ENCODE data around the gene IZUMO4.

The IZUMO4 gene, protein sequence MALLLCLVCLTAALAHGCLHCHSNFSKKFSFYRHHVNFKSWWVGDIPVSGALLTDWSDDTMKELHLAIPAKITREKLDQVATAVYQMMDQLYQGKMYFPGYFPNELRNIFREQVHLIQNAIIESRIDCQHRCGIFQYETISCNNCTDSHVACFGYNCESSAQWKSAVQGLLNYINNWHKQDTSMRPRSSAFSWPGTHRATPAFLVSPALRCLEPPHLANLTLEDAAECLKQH

DNA sequence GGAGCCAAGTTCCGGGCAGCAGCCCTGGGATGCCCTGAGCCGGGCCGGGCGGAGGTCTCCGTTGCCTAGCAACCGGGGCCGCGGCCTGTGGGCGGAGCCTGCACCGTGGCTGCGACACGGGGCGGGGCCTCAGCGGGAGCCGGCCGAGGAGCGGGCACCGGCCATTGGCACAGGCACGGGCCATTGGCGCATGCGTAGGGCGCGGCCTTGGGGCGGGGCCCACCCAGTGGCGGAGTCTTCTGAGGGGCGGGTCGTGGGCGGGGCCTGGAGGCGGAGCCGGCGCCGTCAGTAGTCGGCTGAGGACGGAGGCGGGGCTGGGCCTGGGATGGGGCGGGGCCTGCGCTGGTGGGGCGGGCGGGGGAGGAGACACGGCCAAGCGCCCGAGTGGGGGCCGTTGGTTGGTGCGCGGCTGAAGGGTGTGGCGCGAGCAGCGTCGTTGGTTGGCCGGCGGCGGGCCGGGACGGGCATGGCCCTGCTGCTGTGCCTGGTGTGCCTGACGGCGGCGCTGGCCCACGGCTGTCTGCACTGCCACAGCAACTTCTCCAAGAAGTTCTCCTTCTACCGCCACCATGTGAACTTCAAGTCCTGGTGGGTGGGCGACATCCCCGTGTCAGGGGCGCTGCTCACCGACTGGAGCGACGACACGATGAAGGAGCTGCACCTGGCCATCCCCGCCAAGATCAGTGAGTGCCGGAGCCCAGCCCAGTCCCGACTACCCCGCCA lies at the start of gene IZUMO4:
IZUMO4 (plus strand) TSS at position 436 of the 723 bp plus-strand sequence; CDS start at position 467, 31 bp downstream.
- H3K4me1 ChIP-seq (ENCODE audit: control insufficient read depth in 1 of 2, insufficient read depth in 1 of 2, low read depth in 1 of 2, low read length in 1 of 2), result peaks cover 48 to 51% of the 10 kb centered on the region in 2 experiments
- H3K9me3 ChIP-seq, result no peaks in the 10 kb centered on the region
- peaks cover 32% of the 10 kb centered on the region for H3K36me3 ChIP-seq
- peak within 1 kb of the TSS; percentile 100 for H3K27ac ChIP-seq
- peak within 1 kb of the TSS; percentile 92 to 98 for H3K4me3 ChIP-seq (ENCODE audit: low read depth in 1 of 2, low read length in 1 of 2)
- H3K27me3 ChIP-seq, result no peaks in the 10 kb centered on the region
- TF ChIP-seq, protein P1, sequence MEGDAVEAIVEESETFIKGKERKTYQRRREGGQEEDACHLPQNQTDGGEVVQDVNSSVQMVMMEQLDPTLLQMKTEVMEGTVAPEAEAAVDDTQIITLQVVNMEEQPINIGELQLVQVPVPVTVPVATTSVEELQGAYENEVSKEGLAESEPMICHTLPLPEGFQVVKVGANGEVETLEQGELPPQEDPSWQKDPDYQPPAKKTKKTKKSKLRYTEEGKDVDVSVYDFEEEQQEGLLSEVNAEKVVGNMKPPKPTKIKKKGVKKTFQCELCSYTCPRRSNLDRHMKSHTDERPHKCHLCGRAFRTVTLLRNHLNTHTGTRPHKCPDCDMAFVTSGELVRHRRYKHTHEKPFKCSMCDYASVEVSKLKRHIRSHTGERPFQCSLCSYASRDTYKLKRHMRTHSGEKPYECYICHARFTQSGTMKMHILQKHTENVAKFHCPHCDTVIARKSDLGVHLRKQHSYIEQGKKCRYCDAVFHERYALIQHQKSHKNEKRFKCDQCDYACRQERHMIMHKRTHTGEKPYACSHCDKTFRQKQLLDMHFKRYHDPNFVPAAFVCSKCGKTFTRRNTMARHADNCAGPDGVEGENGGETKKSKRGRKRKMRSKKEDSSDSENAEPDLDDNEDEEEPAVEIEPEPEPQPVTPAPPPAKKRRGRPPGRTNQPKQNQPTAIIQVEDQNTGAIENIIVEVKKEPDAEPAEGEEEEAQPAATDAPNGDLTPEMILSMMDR (IDR thresholded peaks at IDR 0.05), result peak; percentile 98

DNA sequence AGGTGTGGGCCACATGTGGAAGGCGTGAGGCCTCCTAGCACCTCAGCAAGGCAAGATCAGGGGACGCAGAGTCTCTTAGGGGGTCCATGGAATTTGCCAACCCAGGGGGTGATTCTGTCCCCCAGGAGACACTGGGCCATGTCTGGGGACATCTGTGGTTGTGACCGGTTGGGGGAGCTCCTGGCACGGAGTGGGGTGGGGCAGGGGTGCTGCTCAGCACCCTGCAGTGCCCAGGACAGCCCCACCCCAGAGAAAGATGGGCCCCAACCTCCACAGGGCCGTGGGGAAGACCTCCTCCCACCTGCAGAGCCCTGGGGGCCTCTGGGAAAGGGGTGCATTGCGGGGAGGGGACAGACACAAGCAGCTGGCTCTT lies 49.7 kb upstream of the IZUMO4 start:
- Histone ChIP-seq H3K27me3 (no peaks in the 10 kb centered on the region), H3K27ac (peak overlapping the region; percentile 97), H3K9me3 (no peaks in the 10 kb centered on the region), H3K36me3 (peaks cover 77% of the 10 kb centered on the region), H3K4me1 (ENCODE audit: control insufficient read depth in 1 of 2, insufficient read depth in 1 of 2, low read depth in 1 of 2, low read length in 1 of 2) (peaks cover 66 to 79% of the 10 kb centered on the region in 2 experiments), H3K4me3 (ENCODE audit: low read depth in 1 of 2, low read length in 1 of 2) (no peak overlapping the region)
- TF ChIP-seq, protein P1 (IDR thresholded peaks at IDR 0.05), result no peak

DNA sequence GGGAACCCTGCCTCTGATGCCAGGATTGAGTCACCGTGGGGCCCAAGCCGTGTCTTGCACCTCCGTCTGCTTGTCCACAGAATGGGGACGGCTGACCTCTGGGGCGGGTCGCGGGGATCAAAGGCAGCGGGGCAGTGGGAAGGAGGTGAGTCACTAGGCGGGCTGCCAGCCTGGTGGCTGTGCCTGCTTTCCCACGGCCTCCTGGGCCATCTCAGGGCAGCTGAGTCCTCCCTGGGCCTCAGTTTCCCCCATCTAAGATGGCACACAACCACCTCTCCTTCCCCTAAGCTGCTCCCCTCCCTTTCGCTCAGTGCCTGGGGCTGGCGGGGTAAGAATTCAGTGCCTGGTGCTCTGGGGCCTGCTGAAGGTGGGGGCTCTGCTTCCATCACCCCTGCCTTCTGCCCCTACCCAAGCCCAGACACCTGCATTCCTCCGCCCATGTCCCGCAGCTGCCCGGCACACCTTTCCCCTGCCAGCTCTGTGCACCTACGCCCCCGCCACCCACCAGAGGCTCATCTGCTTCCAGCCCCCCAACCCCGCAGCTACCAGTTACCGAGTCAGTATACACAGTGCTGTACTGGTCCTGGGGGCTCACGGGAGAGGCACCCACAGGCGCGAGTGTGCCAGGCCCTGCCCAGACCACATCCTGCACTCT lies 49.1 kb upstream of the IZUMO4 start:
- Histone ChIP-seq H3K9me3 (no peaks in the 10 kb centered on the region), H3K4me3 (ENCODE audit: low read depth in 1 of 2, low read length in 1 of 2) (no peak overlapping the region), H3K4me1 (ENCODE audit: control insufficient read depth in 1 of 2, insufficient read depth in 1 of 2, low read depth in 1 of 2, low read length in 1 of 2) (peaks cover 65 to 79% of the 10 kb centered on the region in 2 experiments), H3K36me3 (peaks cover 71% of the 10 kb centered on the region), H3K27me3 (no peaks in the 10 kb centered on the region), H3K27ac (peak overlapping the region; percentile 97)
- TF ChIP-seq, protein P1 (IDR thresholded peaks at IDR 0.05), result no peak

DNA sequence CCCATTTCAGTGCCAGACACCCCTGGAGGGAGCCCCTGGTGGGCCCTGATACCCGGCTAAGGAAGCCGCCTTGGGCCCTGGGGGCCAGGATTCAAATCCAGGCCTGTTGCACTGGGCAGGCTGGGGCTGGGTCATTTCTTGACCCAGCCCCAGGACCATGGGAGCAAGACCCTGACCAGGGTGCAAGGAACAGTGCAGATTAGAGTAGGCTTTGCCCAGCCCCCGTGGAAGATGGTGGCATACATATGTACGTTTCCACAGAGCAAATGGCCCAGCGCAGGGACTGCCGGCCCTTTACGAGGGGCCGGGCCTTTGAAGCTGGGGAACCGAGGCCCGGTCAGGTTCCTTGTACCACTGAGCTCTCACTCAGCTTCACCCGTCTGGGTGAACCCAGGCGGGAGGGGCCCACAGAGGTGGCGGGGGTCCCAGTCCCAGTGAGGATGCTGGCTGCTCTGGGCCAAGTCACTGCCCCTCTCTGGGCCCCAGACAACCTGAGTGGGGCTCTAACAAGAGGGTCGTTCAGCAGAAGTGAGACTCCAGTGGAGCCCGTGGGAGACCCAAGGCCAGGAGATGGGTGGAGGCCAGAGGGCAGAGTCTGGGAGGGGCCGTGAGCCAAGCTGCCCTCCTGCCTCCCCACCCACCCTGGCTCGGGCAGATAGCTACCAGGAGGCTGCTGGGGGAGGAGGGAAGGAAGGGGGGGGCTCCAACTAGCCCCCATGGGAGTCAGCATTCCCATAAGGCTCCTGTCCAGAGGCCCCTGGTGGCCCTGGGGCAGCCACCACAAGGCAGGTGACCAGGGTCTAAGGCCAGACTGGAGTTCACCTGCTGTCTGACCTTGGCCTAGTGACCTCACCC lies 48.4 kb upstream of the IZUMO4 start:
- Histone ChIP-seq H3K27me3 (no peaks in the 10 kb centered on the region), H3K27ac (peak overlapping the region; percentile 97), H3K4me3 (ENCODE audit: low read depth in 1 of 2, low read length in 1 of 2) (peak overlapping the region; percentile 80 to 86), H3K36me3 (peaks cover 64% of the 10 kb centered on the region), H3K9me3 (no peaks in the 10 kb centered on the region), H3K4me1 (ENCODE audit: control insufficient read depth in 1 of 2, insufficient read depth in 1 of 2, low read depth in 1 of 2, low read length in 1 of 2) (peaks cover 57 to 71% of the 10 kb centered on the region in 2 experiments)
- TF ChIP-seq, protein P1 (IDR thresholded peaks at IDR 0.05), result no peak

Measured in neutrophil (primary cell).